GM18517 (cell line): Measurements from ENCODE around the gene SLC12A3.
A peak's percentile ranks its signal among the peaks of the same experiment; 100 is the strongest.

Experiments used
- ATAC-seq: cut with Tn5 transposase; IDR thresholded peaks from one replicate; pipeline ENCODE4 v1.9.1; 2021; ENCODE audit warnings: mild to moderate bottlenecking, moderate library complexity; ENCODE audit not compliant: unreplicated experiment

SLC12A3 gene

GRCh38 chr16:56938664-56939513, 73.9 kb downstream of the SLC12A3 start:
- no peak for ATAC-seq

- no peak for ATAC-seq
These were observed 74.8 kb downstream of the SLC12A3 start for GRCh38 chr16:56939801-56940200.

GRCh38 chr16:56941092-56941491, 76.1 kb downstream of the SLC12A3 start:
- no peak for ATAC-seq

GRCh38 chr16:56941856-56942331, 76.9 kb downstream of the SLC12A3 start:
- ATAC-seq = no peak

- no peak for ATAC-seq
These were observed 78.9 kb downstream of the SLC12A3 start for GRCh38 chr16:56943761-56944375.

GRCh38 chr16:56944954-56945839, 80.2 kb downstream of the SLC12A3 start:
- no peak for ATAC-seq

- ATAC-seq = no peak
These were observed 81.0 kb downstream of the SLC12A3 start for GRCh38 chr16:56945847-56946527.

- ATAC-seq = no peak
These were observed 82.0 kb downstream of the SLC12A3 start for GRCh38 chr16:56946767-56947603.

GRCh38 chr16:56947604-56947995, 82.6 kb downstream of the SLC12A3 start:
- ATAC-seq = no peak

- ATAC-seq = no peak
These were observed 83.2 kb downstream of the SLC12A3 start for GRCh38 chr16:56948234-56948633.

GRCh38 chr16:56950051-56950450, 85.0 kb downstream of the SLC12A3 start:
- no peak for ATAC-seq

- ATAC-seq = no peak
These were observed 85.4 kb downstream of the SLC12A3 start for GRCh38 chr16:56950455-56950854.

GRCh38 chr16:56950881-56951771, 86.1 kb downstream of the SLC12A3 start:
- ATAC-seq = peak; percentile 58

- ATAC-seq = no peak
These were observed 88.0 kb downstream of the SLC12A3 start for GRCh38 chr16:56953006-56953405.

GRCh38 chr16:56956076-56956475, 91.1 kb downstream of the SLC12A3 start:
- ATAC-seq = no peak

- ATAC-seq = no peak
These were observed 91.7 kb downstream of the SLC12A3 start for GRCh38 chr16:56956756-56957155.

- ATAC-seq = no peak
These were observed 95.8 kb downstream of the SLC12A3 start for GRCh38 chr16:56960681-56961281.

GRCh38 chr16:56961386-56961785, 96.4 kb downstream of the SLC12A3 start:
- ATAC-seq = no peak
